Mesenchymal stem cell (in vitro differentiated cells and primary cell): ENCODE measurements around the gene ITPKB.
A peak's percentile ranks its signal among the peaks of the same experiment; 100 is the strongest.

Experiments used
- DNase-seq: peaks from one replicate; pipeline ENCODE4 v3.0.0-alpha.2; 2013
- H2AFZ ChIP-seq: one replicate; pipeline ENCODE4 v1.6.1; 2013; ENCODE audit warnings: low read depth, mild to moderate bottlenecking, control low read depth, inconsistent platforms, low read length, moderate library complexity
- H2AK5ac ChIP-seq: 2 replicates; pipeline ENCODE4 v1.6.1; 2013; ENCODE audit warnings: low read length, moderate library complexity, mild to moderate bottlenecking, inconsistent platforms; ENCODE audit not compliant: severe bottlenecking
- H2BK120ac ChIP-seq: one replicate; pipeline ENCODE4 v1.6.1; 2013; ENCODE audit warnings: low read depth, mild to moderate bottlenecking, inconsistent platforms, low read length, moderate library complexity
- H2BK12ac ChIP-seq, 2 experiments: one replicate each; pipeline ENCODE4 v1.6.1; 2013; ENCODE audit warnings: inconsistent platforms in 2 of 2, low read length in 2 of 2, mild to moderate bottlenecking in 2 of 2, moderate library complexity in 2 of 2, control low read depth in 1 of 2
- H2BK15ac ChIP-seq: one replicate; pipeline ENCODE4 v1.6.1; 2013; ENCODE audit warnings: mild to moderate bottlenecking, low read depth, inconsistent platforms; ENCODE audit not compliant: poor library complexity, severe bottlenecking
- H2BK5ac ChIP-seq: 2 replicates; pipeline ENCODE4 v1.6.1; 2013; ENCODE audit warnings: low read depth, mild to moderate bottlenecking, low read length, control low read depth, inconsistent platforms; ENCODE audit not compliant: poor library complexity, severe bottlenecking
- H3K14ac ChIP-seq, 2 experiments: one replicate each; pipeline ENCODE4 v1.6.1; 2013; ENCODE audit warnings: inconsistent platforms in 2 of 2, low read length in 2 of 2, control low read depth in 1 of 2, mild to moderate bottlenecking in 1 of 2, moderate library complexity in 1 of 2
- H3K18ac ChIP-seq, 2 experiments: one replicate each; pipeline ENCODE4 v1.6.1; 2013; ENCODE audit warnings: inconsistent platforms in 2 of 2, low read length in 2 of 2, control low read depth in 1 of 2, low read depth in 1 of 2, mild to moderate bottlenecking in 1 of 2
- H3K23ac ChIP-seq, 2 experiments: one replicate each; pipeline ENCODE4 v1.6.1; 2013; ENCODE audit warnings: inconsistent platforms in 2 of 2, low read length in 2 of 2, mild to moderate bottlenecking in 2 of 2, moderate library complexity in 2 of 2, control low read depth in 1 of 2
- H3K27ac ChIP-seq: 2 replicates; pipeline ENCODE4 v1.5.1; 2013; ENCODE audit warnings: mild to moderate bottlenecking, moderate library complexity, low read length, control low read depth, inconsistent platforms; ENCODE audit not compliant: poor library complexity, severe bottlenecking
- H3K27me3 ChIP-seq, 2 experiments: 2 replicates each; pipeline versions ENCODE4 v1.6.1 to v1.7.0; 2013; ENCODE audit warnings: low read length in 2 of 2, mild to moderate bottlenecking in 2 of 2, moderate library complexity in 2 of 2, control low read depth in 1 of 2, inconsistent platforms in 1 of 2; ENCODE audit not compliant: control insufficient read depth in 1 of 2, insufficient read depth in 1 of 2
- H3K36me3 ChIP-seq, 2 experiments: 2 replicates each; pipeline versions ENCODE4 v1.6.1 to v1.7.0; 2013; ENCODE audit warnings: low read length in 2 of 2, control low read depth in 1 of 2, inconsistent platforms in 1 of 2, low read depth in 1 of 2, mild to moderate bottlenecking in 1 of 2; ENCODE audit not compliant: insufficient read depth in 2 of 2, control insufficient read depth in 1 of 2
- H3K4ac ChIP-seq, 2 experiments: one replicate each; pipeline ENCODE4 v1.6.1; 2013; ENCODE audit warnings: inconsistent platforms in 2 of 2, low read length in 2 of 2, mild to moderate bottlenecking in 2 of 2, moderate library complexity in 2 of 2, control low read depth in 1 of 2, low read depth in 1 of 2
- H3K4me1 ChIP-seq: 2 replicates; pipeline ENCODE4 v1.6.1; 2013; ENCODE audit warnings: low read depth, low read length, control low read depth; ENCODE audit not compliant: control insufficient read depth, insufficient read depth
- H3K4me2 ChIP-seq: 2 replicates; pipeline ENCODE4 v1.6.1; 2013; ENCODE audit warnings: low read length, mild to moderate bottlenecking, inconsistent platforms; ENCODE audit not compliant: poor library complexity, severe bottlenecking
- H3K4me3 ChIP-seq, 2 experiments: 2 replicates each; pipeline versions ENCODE4 v1.5.1 to v1.7.0; 2013; ENCODE audit warnings: low read length in 2 of 2, mild to moderate bottlenecking in 2 of 2, control low read depth in 1 of 2, low read depth in 1 of 2; ENCODE audit not compliant: insufficient read depth in 1 of 2
- H3K79me1 ChIP-seq: replicated peaks from 2 replicates; pipeline ENCODE4 v1.6.1; 2013; ENCODE audit warnings: mild to moderate bottlenecking, control low read depth, low read length, inconsistent platforms; ENCODE audit not compliant: poor library complexity, severe bottlenecking
- H3K9ac ChIP-seq: 2 replicates; pipeline ENCODE4 v1.7.0; 2013; ENCODE audit warnings: mild to moderate bottlenecking, low read length, moderate library complexity
- H3K9me3 ChIP-seq: 2 replicates; pipeline ENCODE4 v1.7.0; 2013; ENCODE audit warnings: mild to moderate bottlenecking, low read length; ENCODE audit not compliant: control insufficient read depth
- H4K8ac ChIP-seq: one replicate; pipeline ENCODE4 v1.6.1; 2013; ENCODE audit warnings: inconsistent platforms, mild to moderate bottlenecking, low read length, moderate library complexity
- H4K91ac ChIP-seq: one replicate; pipeline ENCODE4 v1.6.1; 2013; ENCODE audit warnings: mild to moderate bottlenecking, low read length, inconsistent platforms
- WGBS: methylation state at CpG from one replicate; pipeline ENCODE4 v1.1.7; 2013; ENCODE audit warnings: mixed read lengths; 5-methylcytosine and 5-hydroxymethylcytosine counted together

The ITPKB gene

DNA sequence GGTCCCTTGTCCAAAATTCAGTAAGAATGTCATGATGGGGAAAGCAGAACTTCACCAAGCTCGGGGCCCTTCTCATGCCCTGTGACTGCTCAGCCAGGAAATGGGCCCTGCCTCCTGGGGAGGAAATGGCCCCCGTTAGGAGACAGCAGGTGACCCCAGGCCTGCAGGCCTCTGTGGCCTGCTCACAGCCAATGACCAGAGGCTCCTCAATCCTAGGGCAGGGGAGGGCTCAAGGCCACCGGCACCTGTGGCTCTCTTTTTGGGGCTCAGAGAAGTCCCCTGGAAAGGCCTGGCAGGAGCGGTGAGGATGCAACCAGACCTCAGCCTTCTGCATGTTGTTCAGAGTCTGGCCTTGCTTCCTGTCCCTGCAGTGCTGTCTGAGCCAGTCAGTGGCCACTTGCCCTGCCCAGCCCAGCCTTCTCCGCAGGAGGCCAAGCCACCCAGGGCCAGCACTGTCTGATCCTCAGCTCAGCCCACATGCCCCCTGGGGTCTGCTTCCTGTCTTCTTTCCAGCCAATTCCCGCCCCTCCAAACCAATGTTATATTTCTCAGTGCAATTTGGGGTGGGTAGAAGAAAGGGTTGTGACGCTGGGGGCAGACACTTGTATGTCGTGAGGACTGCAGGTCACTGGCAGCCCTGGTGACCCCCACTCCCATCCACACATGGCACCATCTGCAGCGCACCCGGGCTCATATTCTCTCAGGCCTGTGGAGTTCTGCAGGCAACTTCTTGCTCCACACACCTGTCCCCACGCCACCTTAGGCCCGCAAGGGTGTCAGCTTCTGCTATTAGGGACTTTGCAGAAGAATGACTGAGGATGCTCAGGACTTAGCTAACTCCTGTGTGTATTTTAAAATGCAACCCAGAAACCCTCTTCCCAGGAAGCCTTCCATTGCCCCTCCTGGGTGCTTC, 83.6 kb downstream of the ITPKB start:
- H3K36me3 ChIP-seq = no peaks in the 10 kb centered on the region
- no peaks in the 10 kb centered on the region for H3K9me3 ChIP-seq
- peaks cover 27% of the 10 kb centered on the region for H3K79me1 ChIP-seq
- H2AK5ac ChIP-seq = peak overlapping the region; percentile 54
- H3K14ac ChIP-seq = peak overlapping the region in 1 of 2 experiments; percentile 53
- H3K9ac ChIP-seq = peak overlapping the region; percentile 61
- H2AFZ ChIP-seq = no peak overlapping the region
- 81% methylated on average over 10 of the region's 12 CpGs for WGBS
- peak overlapping the region; percentile 60 for H2BK15ac ChIP-seq
- H4K91ac ChIP-seq = peak overlapping the region; percentile 62
- no peak overlapping the region for H3K27ac ChIP-seq
- DNase-seq = no peak
- H3K4ac ChIP-seq = peak overlapping the region in 1 of 2 experiments; percentile 24
- H3K23ac ChIP-seq = no peak overlapping the region
- peaks cover 36% of the 10 kb centered on the region for H3K4me1 ChIP-seq
- H2BK5ac ChIP-seq = no peak overlapping the region
- H3K27me3 ChIP-seq = no peaks in the 10 kb centered on the region
- peak overlapping the region; percentile 38 to 71 for H3K18ac ChIP-seq
- H3K4me3 ChIP-seq = no peak overlapping the region
- peak overlapping the region; percentile 62 to 70 for H2BK12ac ChIP-seq
- H2BK120ac ChIP-seq = peak overlapping the region; percentile 29
- no peak overlapping the region for H3K4me2 ChIP-seq
- H4K8ac ChIP-seq = peak overlapping the region; percentile 39

DNA sequence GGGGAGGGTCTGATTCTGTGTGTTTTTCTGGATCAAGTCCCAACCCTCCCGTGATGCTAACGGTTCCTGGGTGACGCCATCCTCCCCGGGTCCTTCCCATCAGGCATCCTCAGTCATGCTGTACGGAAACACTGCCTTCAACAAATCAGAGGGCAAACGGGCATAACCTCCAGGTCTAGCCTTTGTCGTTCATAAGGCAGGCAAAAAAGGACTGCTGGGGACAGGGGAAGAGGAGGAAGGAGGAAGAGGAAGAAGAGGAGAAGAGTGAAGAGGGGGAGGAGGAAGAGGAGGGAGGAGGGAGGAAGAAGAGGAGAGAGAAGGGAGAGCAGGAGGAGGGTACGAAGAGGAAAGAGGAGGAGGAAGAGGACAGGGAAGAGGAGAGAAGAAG, 84.4 kb downstream of the ITPKB start:
- 86% methylated on average over 8 of the region's 8 CpGs for WGBS
- Histone ChIP-seq H3K4me2 (no peak overlapping the region), H2BK12ac (peak overlapping the region; percentile 7 to 61), H3K14ac (peak overlapping the region in 1 of 2 experiments; percentile 19), H2AK5ac (peak overlapping the region; percentile 32), H4K8ac (peak overlapping the region; percentile 25), H3K4me3 (no peak overlapping the region), H2BK15ac (no peak overlapping the region), H3K9me3 (no peaks in the 10 kb centered on the region), H3K18ac (peak overlapping the region; percentile 9 to 67), H3K36me3 (no peaks in the 10 kb centered on the region), H3K4me1 (peaks cover 34% of the 10 kb centered on the region), H3K9ac (no peak overlapping the region), H4K91ac (peak overlapping the region; percentile 10), H3K27ac (no peak overlapping the region), H2AFZ (no peak overlapping the region), H3K23ac (no peak overlapping the region), H3K79me1 (peaks cover 24% of the 10 kb centered on the region), H3K4ac (peak overlapping the region in 1 of 2 experiments; percentile 22), H3K27me3 (no peaks in the 10 kb centered on the region), H2BK120ac (no peak overlapping the region), H2BK5ac (no peak overlapping the region)
- DNase-seq = no peak

GRCh38 chr1:226654046-226654667, 84.9 kb downstream of the ITPKB start:
- peak overlapping the region; percentile 18 for H2AK5ac ChIP-seq
- H3K4me3 ChIP-seq = no peak overlapping the region
- no peak overlapping the region for H3K4me2 ChIP-seq
- 31% methylated on average over 7 of the region's 8 CpGs for WGBS
- peaks cover 34% of the 10 kb centered on the region for H3K4me1 ChIP-seq
- DNase-seq = peak; percentile 46
- peak overlapping the region; percentile 45 for H3K27ac ChIP-seq
- no peaks in the 10 kb centered on the region for H3K27me3 ChIP-seq
- H3K36me3 ChIP-seq = no peaks in the 10 kb centered on the region
- H2BK5ac ChIP-seq = no peak overlapping the region
- H3K4ac ChIP-seq = peak overlapping the region in 1 of 2 experiments; percentile 22
- H3K9me3 ChIP-seq = no peaks in the 10 kb centered on the region
- no peak overlapping the region for H3K23ac ChIP-seq
- no peak overlapping the region for H2BK120ac ChIP-seq
- H3K14ac ChIP-seq = no peak overlapping the region
- H2BK15ac ChIP-seq = no peak overlapping the region
- H2BK12ac ChIP-seq = peak overlapping the region; percentile 7 to 61
- H2AFZ ChIP-seq = no peak overlapping the region
- H3K79me1 ChIP-seq = peaks cover 20% of the 10 kb centered on the region
- peak overlapping the region; percentile 9 to 67 for H3K18ac ChIP-seq
- H3K9ac ChIP-seq = no peak overlapping the region
- H4K91ac ChIP-seq = peak overlapping the region; percentile 10
- peak overlapping the region; percentile 25 for H4K8ac ChIP-seq

GRCh38 chr1:226653311-226653921, 85.7 kb downstream of the ITPKB start:
- H3K23ac ChIP-seq = no peak overlapping the region
- 91% methylated on average over 11 of the region's 11 CpGs for WGBS
- H3K4me3 ChIP-seq = no peak overlapping the region

More at GRCh38 chr1:226653311-226653921, 85.7 kb downstream of the ITPKB start:
- H2AFZ ChIP-seq = no peak overlapping the region
- no peak for DNase-seq
- no peaks in the 10 kb centered on the region for H3K27me3 ChIP-seq
- H3K27ac ChIP-seq = no peak overlapping the region
- H2BK15ac ChIP-seq = peak overlapping the region; percentile 31
- H2BK120ac ChIP-seq = no peak overlapping the region
- H3K9me3 ChIP-seq = no peaks in the 10 kb centered on the region
- H3K79me1 ChIP-seq = peaks cover 13% of the 10 kb centered on the region
- H3K36me3 ChIP-seq = peaks cover 0 to 1% of the 10 kb centered on the region in 2 experiments
- H3K4me2 ChIP-seq = no peak overlapping the region
- no peak overlapping the region for H3K14ac ChIP-seq
- H2BK5ac ChIP-seq = no peak overlapping the region
- H2AK5ac ChIP-seq = peak overlapping the region; percentile 21
- H3K4me1 ChIP-seq = peaks cover 34% of the 10 kb centered on the region
- H3K4ac ChIP-seq = no peak overlapping the region
- peak overlapping the region; percentile 5 for H4K8ac ChIP-seq
- H2BK12ac ChIP-seq = peak overlapping the region in 1 of 2 experiments; percentile 0
- H4K91ac ChIP-seq = no peak overlapping the region
- no peak overlapping the region for H3K18ac ChIP-seq
- no peak overlapping the region for H3K9ac ChIP-seq
